ENCODE measurements around the gene AFP. TPM values are rescaled to one million over a fixed set of nuclear protein-coding genes. Genes with fewer than 3 reads are reported as not detected.

Gene AFP
- total and polyA plus RNA-seq, 2 donors from 2014 or later = 11.6 TPM; not detected in 1

DNA sequence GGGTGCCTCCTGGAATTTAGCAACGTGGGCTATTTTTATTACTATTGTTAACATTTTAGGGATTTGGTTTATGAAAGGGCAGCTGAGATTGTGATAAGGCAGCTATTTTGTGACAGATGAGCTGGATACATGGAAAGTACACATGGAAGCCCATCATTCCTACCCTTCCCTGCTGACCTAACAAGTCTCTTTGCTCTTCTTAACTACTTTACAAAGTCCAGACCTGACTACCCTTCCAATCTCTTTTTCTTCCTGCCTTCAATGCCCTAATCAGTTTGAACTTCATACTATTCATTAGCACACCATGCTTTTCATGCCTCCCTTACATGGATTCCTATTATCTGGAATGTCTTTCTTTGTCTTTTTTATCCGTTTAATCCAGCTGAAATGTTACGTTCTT, 9.4 kb upstream of the AFP start:
- DNase-seq (no peak), FAIRE-seq (no peak)
- Histone ChIP-seq H3K27me3 (ENCODE audit: control insufficient read depth, insufficient read depth, low read length) (no peaks in the 10 kb centered on the region), H3K27ac (ENCODE audit: low read depth in 2 of 2, low read length in 2 of 2) (no peak overlapping the region), H3K9me3 (ENCODE audit: control insufficient read depth in 2 of 3, insufficient read depth in 1 of 3, low read length in 3 of 3) (no peaks in the 10 kb centered on the region), H3K4me3 (ENCODE audit: low read length in 3 of 3) (no peak overlapping the region), H3K36me3 (ENCODE audit: control insufficient read depth in 2 of 3, insufficient read depth in 3 of 3, low read length in 3 of 3) (no peaks in the 10 kb centered on the region), H3K9ac (ENCODE audit: low read length in 3 of 3) (no peak overlapping the region), H3K4me1 (ENCODE audit: control insufficient read depth in 2 of 3, insufficient read depth in 2 of 3, low read depth in 1 of 3, low read length in 3 of 3) (no peaks in the 10 kb centered on the region)
- intact Hi-C loops (cut with DNase I) = no loop called here
- TF ChIP-seq, protein P1, sequence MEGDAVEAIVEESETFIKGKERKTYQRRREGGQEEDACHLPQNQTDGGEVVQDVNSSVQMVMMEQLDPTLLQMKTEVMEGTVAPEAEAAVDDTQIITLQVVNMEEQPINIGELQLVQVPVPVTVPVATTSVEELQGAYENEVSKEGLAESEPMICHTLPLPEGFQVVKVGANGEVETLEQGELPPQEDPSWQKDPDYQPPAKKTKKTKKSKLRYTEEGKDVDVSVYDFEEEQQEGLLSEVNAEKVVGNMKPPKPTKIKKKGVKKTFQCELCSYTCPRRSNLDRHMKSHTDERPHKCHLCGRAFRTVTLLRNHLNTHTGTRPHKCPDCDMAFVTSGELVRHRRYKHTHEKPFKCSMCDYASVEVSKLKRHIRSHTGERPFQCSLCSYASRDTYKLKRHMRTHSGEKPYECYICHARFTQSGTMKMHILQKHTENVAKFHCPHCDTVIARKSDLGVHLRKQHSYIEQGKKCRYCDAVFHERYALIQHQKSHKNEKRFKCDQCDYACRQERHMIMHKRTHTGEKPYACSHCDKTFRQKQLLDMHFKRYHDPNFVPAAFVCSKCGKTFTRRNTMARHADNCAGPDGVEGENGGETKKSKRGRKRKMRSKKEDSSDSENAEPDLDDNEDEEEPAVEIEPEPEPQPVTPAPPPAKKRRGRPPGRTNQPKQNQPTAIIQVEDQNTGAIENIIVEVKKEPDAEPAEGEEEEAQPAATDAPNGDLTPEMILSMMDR (IDR thresholded peaks at IDR 0.05; ENCODE audit: borderline replicate concordance, extremely low read depth, insufficient read depth) = no peak

DNA sequence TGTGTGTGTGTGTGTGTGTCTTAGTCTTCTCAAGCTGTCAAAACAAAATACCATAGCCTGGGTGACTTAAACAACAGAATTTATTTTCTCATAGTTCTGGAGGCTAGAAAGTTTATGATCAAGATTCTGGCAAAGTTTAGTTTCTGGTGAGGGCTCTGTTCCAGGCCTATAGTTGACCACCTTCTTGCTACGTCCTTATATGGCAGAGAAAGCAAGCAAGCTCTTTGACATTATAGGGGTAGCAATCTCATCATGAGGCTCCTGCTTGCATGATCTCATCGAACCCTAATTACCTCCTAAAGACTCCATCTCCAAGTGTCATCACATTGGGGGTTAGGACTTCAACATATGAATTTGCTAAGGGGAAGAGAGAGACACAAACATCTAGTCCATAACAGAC, 6.9 kb upstream of the AFP start:
- Histone ChIP-seq H3K36me3 (ENCODE audit: control insufficient read depth in 2 of 3, insufficient read depth in 3 of 3, low read length in 3 of 3) (no peaks in the 10 kb centered on the region), H3K27ac (ENCODE audit: low read depth in 2 of 2, low read length in 2 of 2) (no peak overlapping the region), H3K9ac (ENCODE audit: low read length in 3 of 3) (no peak overlapping the region), H3K4me1 (ENCODE audit: control insufficient read depth in 2 of 3, insufficient read depth in 2 of 3, low read depth in 1 of 3, low read length in 3 of 3) (no peaks in the 10 kb centered on the region), H3K27me3 (ENCODE audit: control insufficient read depth, insufficient read depth, low read length) (no peaks in the 10 kb centered on the region), H3K9me3 (ENCODE audit: control insufficient read depth in 2 of 3, insufficient read depth in 1 of 3, low read length in 3 of 3) (no peaks in the 10 kb centered on the region), H3K4me3 (ENCODE audit: low read length in 3 of 3) (no peak overlapping the region)
- DNase-seq = no peak
- TF ChIP-seq, protein P1 (IDR thresholded peaks at IDR 0.05; ENCODE audit: borderline replicate concordance, extremely low read depth, insufficient read depth) = no peak
- FAIRE-seq = no peak
- intact Hi-C loops (cut with DNase I) = no loop called here

DNA sequence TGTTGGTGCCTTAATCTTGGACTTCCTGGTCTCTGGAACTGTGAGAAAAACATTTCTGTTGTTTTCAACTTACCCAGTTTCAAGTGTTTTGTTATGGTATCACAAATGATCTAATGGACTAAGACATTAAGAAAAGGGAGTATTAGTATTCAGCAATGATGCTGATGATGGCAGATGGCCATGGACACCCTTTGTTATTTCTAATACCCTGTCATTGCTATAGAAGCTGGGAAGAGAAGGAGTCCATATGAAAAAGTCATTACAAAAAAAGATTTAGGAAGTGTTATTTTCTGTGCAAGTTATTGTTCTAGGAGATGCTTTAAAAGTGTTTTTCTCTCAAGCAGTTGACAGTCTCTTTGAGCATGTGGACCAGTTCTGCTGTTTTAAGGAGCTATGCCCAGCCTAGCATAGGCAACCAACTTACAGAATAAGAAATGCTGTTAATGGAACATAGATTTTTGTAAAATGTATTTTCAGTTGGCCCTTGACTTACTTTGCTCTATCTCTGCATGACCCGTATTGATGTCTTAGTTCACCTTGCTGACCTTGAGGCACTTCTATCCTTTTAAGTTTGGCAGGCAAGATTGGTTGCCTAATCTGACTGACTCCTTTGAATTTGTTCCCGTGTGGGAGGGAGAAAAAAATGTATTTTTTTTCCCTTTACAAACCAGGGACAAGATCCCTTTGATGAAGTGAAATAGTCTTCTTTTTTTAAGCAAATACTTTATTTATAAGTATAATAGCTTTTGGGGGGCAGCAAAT, 6.0 kb upstream of the AFP start:
- no peak for DNase-seq
- no peak for FAIRE-seq
- Histone ChIP-seq H3K36me3 (ENCODE audit: control insufficient read depth in 2 of 3, insufficient read depth in 3 of 3, low read length in 3 of 3) (no peaks in the 10 kb centered on the region), H3K4me1 (ENCODE audit: control insufficient read depth in 2 of 3, insufficient read depth in 2 of 3, low read depth in 1 of 3, low read length in 3 of 3) (no peaks in the 10 kb centered on the region), H3K27me3 (ENCODE audit: control insufficient read depth, insufficient read depth, low read length) (no peaks in the 10 kb centered on the region), H3K4me3 (ENCODE audit: low read length in 3 of 3) (no peak overlapping the region), H3K9me3 (ENCODE audit: control insufficient read depth in 2 of 3, insufficient read depth in 1 of 3, low read length in 3 of 3) (no peaks in the 10 kb centered on the region), H3K27ac (ENCODE audit: low read depth in 2 of 2, low read length in 2 of 2) (no peak overlapping the region), H3K9ac (ENCODE audit: low read length in 3 of 3) (no peak overlapping the region)
- intact Hi-C loops (cut with DNase I) = no loop called here
- TF ChIP-seq, protein P1 (IDR thresholded peaks at IDR 0.05; ENCODE audit: borderline replicate concordance, extremely low read depth, insufficient read depth) = no peak

DNA sequence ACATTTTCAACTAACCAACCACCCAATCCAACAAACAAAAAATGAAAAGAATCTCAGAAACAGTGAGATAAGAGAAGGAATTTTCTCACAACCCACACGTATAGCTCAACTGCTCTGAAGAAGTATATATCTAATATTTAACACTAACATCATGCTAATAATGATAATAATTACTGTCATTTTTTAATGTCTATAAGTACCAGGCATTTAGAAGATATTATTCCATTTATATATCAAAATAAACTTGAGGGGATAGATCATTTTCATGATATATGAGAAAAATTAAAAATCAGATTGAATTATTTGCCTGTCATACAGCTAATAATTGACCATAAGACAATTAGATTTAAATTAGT, 4.2 kb upstream of the AFP start:
- Histone ChIP-seq H3K27ac (ENCODE audit: low read depth in 2 of 2, low read length in 2 of 2) (no peak overlapping the region), H3K4me3 (ENCODE audit: low read length in 3 of 3) (no peak overlapping the region), H3K36me3 (ENCODE audit: control insufficient read depth in 2 of 3, insufficient read depth in 3 of 3, low read length in 3 of 3) (no peaks in the 10 kb centered on the region), H3K27me3 (ENCODE audit: control insufficient read depth, insufficient read depth, low read length) (no peaks in the 10 kb centered on the region), H3K9me3 (ENCODE audit: control insufficient read depth in 2 of 3, insufficient read depth in 1 of 3, low read length in 3 of 3) (no peaks in the 10 kb centered on the region), H3K4me1 (ENCODE audit: control insufficient read depth in 2 of 3, insufficient read depth in 2 of 3, low read depth in 1 of 3, low read length in 3 of 3) (no peaks in the 10 kb centered on the region), H3K9ac (ENCODE audit: low read length in 3 of 3) (no peak overlapping the region)
- intact Hi-C loops (cut with DNase I) = no loop called here
- TF ChIP-seq, protein P1 (IDR thresholded peaks at IDR 0.05; ENCODE audit: borderline replicate concordance, extremely low read depth, insufficient read depth) = no peak
- FAIRE-seq (no peak), DNase-seq (no peak)

Data from kidney (tissue), 14 donors.